Left forelimb (tissue), 1 donor: ENCODE data around the gene KBTBD13.

Experiments
- DNase-seq: peaks from one replicate; pipeline ENCODE4 v3.0.0-alpha.2; 2018; ENCODE audit warnings: low spot score

Gene KBTBD13

DNA sequence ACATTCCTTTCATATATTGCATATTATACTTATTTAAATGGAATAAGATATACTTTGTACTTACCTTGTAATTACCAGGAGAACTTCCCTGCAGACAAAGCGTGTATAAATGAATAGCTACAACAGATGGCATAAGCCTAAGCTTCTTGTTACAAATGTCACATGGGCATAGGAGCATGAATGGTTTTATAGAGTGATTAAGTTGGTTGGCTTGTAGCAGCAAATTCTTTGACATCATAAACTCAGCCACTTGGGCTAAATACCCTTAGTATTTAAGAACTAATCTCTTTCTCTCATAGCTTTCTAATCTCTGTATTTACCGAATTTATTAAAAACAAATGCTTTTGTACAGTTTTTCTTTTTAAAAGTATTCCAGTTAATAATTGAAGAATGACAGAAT is 38.5 kb downstream of the KBTBD13 start, which contains the start of gene UBAP1L:
UBAP1L (minus strand) TSS at position 115 of the 400 bp plus-strand sequence. CDS start 8,985 bp downstream, outside the sequence.
- DNase-seq, result no peak

DNA sequence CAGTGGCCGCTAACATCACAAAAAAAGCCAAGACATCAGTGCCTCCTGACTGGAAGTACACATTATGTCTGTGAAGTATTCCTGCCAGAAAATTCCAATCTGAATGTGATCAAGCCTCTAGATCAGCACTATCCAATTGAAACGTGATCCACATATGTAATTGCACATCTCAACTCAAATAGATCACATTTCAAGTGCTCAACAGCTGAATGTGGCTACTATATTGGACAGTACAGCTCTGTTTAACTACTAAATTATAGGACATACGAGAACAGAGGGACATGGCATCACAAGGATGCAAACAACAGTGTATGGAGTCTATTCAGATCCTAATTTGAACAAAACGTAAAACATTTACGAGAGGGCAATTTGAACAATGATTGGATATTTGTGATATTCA is 39.0 kb downstream of the KBTBD13 start:
- DNase-seq, result no peak
